IMR-90 (cell line): ENCODE data around the gene BCL11A. TPM values are rescaled to one million over a fixed set of nuclear protein-coding genes. Genes with fewer than 3 reads are reported as not detected.

Experiments used
- ATAC-seq: fragments of 200-7000 bp; cut with Tn5 transposase; 2 replicates; pipeline ENCODE4 v1.9.1; 2020; ENCODE audit warnings: low read depth, mild to moderate bottlenecking, moderate library complexity
- BruUV-seq: library from RNA; stranded (reverse); fragments of 400-500 nt; replicated peaks from 2 replicates; lab custom pipeline; 2021; lab: Mats Ljungman, UMichigan
- CTCF ChIA-PET: fragments of 300-600 bp; formaldehyde crosslinking; extraction: SDS; loops from one replicate; lab custom pipeline; 2021; ENCODE audit warnings: antibody characterized with exemption; lab: Yijun Ruan, JAX
- POLR2A ChIA-PET: fragments of 300-600 bp; sonication (Branson Sonifier 250); formaldehyde crosslinking; loops from one replicate; lab custom pipeline; 2022; ENCODE audit warnings: antibody characterized with exemption; ENCODE audit not compliant: unreplicated experiment; lab: Charles Lee
- DNase-seq: peaks from one replicate; pipeline ENCODE4 v3.0.0; 2013
- H2AFZ ChIP-seq: replicated peaks from 2 replicates; pipeline ENCODE3; 2013; ENCODE audit warnings: low read length, mild to moderate bottlenecking; ENCODE audit not compliant: poor library complexity
- H2AK5ac ChIP-seq: 2 replicates; pipeline ENCODE4 v1.6.1; 2013; ENCODE audit warnings: low read depth, low read length, inconsistent platforms
- H2AK9ac ChIP-seq: replicated peaks from 2 replicates; pipeline ENCODE3; 2013; ENCODE audit warnings: mild to moderate bottlenecking, low read depth, low read length, moderate library complexity; ENCODE audit not compliant: poor library complexity
- H2BK120ac ChIP-seq: 2 replicates; pipeline ENCODE4 v1.6.1; 2013; ENCODE audit warnings: low read depth, low read length, inconsistent platforms
- H2BK15ac ChIP-seq: 3 replicates; pipeline ENCODE4 v1.6.1; 2013; ENCODE audit warnings: low read depth, low read length, inconsistent platforms
- H2BK20ac ChIP-seq: 2 replicates; pipeline ENCODE4 v1.6.1; 2013; ENCODE audit warnings: low read depth, mild to moderate bottlenecking, inconsistent platforms, low read length, moderate library complexity
- H2BK5ac ChIP-seq: 2 replicates; pipeline ENCODE4 v1.6.1; 2013; ENCODE audit warnings: mild to moderate bottlenecking, low read depth, low read length, inconsistent platforms; ENCODE audit not compliant: poor library complexity, severe bottlenecking
- H3K14ac ChIP-seq: replicated peaks from 2 replicates; pipeline ENCODE4 v1.6.1; 2013; ENCODE audit warnings: low read depth, low read length, inconsistent platforms
- H3K18ac ChIP-seq: 2 replicates; pipeline ENCODE4 v1.6.1; 2013; ENCODE audit warnings: low read depth, low read length, control low read depth
- H3K23ac ChIP-seq: 2 replicates; pipeline ENCODE4 v1.6.1; 2013; ENCODE audit warnings: low read depth, low read length, inconsistent platforms
- H3K27ac ChIP-seq: 2 replicates; pipeline ENCODE4 v1.5.1; 2013; ENCODE audit warnings: mild to moderate bottlenecking, control low read depth, low read length; ENCODE audit not compliant: insufficient read depth
- H3K27me3 ChIP-seq: 2 replicates; pipeline ENCODE4 v1.6.1; 2013; ENCODE audit warnings: low read length; ENCODE audit not compliant: control insufficient read depth, insufficient read depth
- H3K36me3 ChIP-seq: 2 replicates; pipeline ENCODE4 v1.6.1; 2013; ENCODE audit warnings: low read length, mixed read lengths; ENCODE audit not compliant: control insufficient read depth, insufficient read depth
- H3K4ac ChIP-seq: 2 replicates; pipeline ENCODE4 v1.6.1; 2013; ENCODE audit warnings: low read depth, low read length, inconsistent platforms
- H3K4me1 ChIP-seq: 2 replicates; pipeline ENCODE4 v1.6.1; 2013; ENCODE audit warnings: low read length, mixed read lengths; ENCODE audit not compliant: control insufficient read depth, insufficient read depth
- H3K4me2 ChIP-seq: 2 replicates; pipeline ENCODE4 v1.6.1; 2013; ENCODE audit warnings: low read depth, mild to moderate bottlenecking, control low read depth, low read length, moderate library complexity
- H3K4me3 ChIP-seq: 2 replicates; pipeline ENCODE4 v1.5.1; 2013; ENCODE audit warnings: low read depth, mild to moderate bottlenecking, control low read depth, low read length, moderate library complexity; ENCODE audit not compliant: insufficient read depth
- H3K56ac ChIP-seq: 2 replicates; pipeline ENCODE4 v1.6.1; 2013; ENCODE audit warnings: low read length, inconsistent platforms; ENCODE audit not compliant: insufficient read depth; ENCODE audit errors: extremely low read depth
- H3K79me1 ChIP-seq, 2 experiments: 2 replicates each; pipeline ENCODE4 v1.6.1; 2013; ENCODE audit warnings: low read length in 2 of 2, inconsistent platforms in 1 of 2, low read depth in 1 of 2
- H3K9ac ChIP-seq: 2 replicates; pipeline ENCODE4 v1.6.1; 2013; ENCODE audit warnings: low read depth, low read length, control low read depth
- H3K9me1 ChIP-seq: 2 replicates; pipeline ENCODE4 v1.6.1; 2013; ENCODE audit warnings: low read length, inconsistent platforms; ENCODE audit not compliant: insufficient read depth
- H3K9me3 ChIP-seq: 2 replicates; pipeline ENCODE4 v1.6.1; 2013; ENCODE audit warnings: low read length; ENCODE audit not compliant: control insufficient read depth, insufficient read depth
- H4K20me1 ChIP-seq: 2 replicates; pipeline ENCODE4 v1.6.1; 2013; ENCODE audit warnings: low read length, inconsistent platforms; ENCODE audit not compliant: insufficient read depth
- H4K5ac ChIP-seq: 2 replicates; pipeline ENCODE4 v1.6.1; 2013; ENCODE audit warnings: mild to moderate bottlenecking, low read depth, low read length, control low read depth
- H4K8ac ChIP-seq, 2 experiments: 2 replicates each; pipeline ENCODE4 v1.6.1; 2013; ENCODE audit warnings: low read depth in 2 of 2, low read length in 2 of 2, control low read depth in 1 of 2, inconsistent platforms in 1 of 2
- H4K91ac ChIP-seq: 2 replicates; pipeline ENCODE4 v1.6.1; 2013; ENCODE audit warnings: low read depth, low read length, inconsistent platforms; ENCODE audit not compliant: insufficient read depth
- CEBPB ChIP-seq: IDR thresholded peaks from 2 replicates; pipeline ENCODE4 v1.6.1; 2012; ENCODE audit warnings: low read depth, low read length, improper control_type of control experiment
- MAZ ChIP-seq: IDR thresholded peaks from 2 replicates; pipeline ENCODE4 v1.6.1; 2012; ENCODE audit warnings: low read depth, mild to moderate bottlenecking, low read length, improper control_type of control experiment, moderate library complexity, borderline replicate concordance
- RFX5 ChIP-seq: IDR thresholded peaks from 2 replicates; pipeline ENCODE4 v1.8.0; 2012; ENCODE audit warnings: low read depth, mild to moderate bottlenecking, low read length, moderate library complexity
- WGBS, 2 experiments: methylation state at CpG; one replicate each; pipeline versions ENCODE4 v1.1.5 to v1.1.7; 2013; ENCODE audit warnings: missing lambda C conversion rate in 2 of 2; ENCODE audit not compliant: insufficient read length in 1 of 2; ENCODE audit errors: extremely low coverage in 2 of 2; 5-methylcytosine and 5-hydroxymethylcytosine counted together
- dilution Hi-C: fragments of 300-500 bp; cut with HindIII; formaldehyde crosslinking; loops from one replicate; pipeline ENCODE4 v1.14.3; 2018; ENCODE audit warnings: low sequenced_read_pairs; ENCODE audit not compliant: unreplicated experiment
- in situ Hi-C: fragments of 300-500 bp; cut with MboI; formaldehyde crosslinking; loops from 3 replicates; pipeline ENCODE4 v1.14.3; 2019; ENCODE audit warnings: low sequenced_read_pairs, inconsistent platforms, mixed read lengths
- intact Hi-C: fragments of 100-400 bp; cut with micrococcal nuclease; formaldehyde crosslinking; loops from 2 replicates; pipeline ENCODE4 v1.10.0; 2022
- polyA plus RNA-seq, 3 experiments: library from polyadenylated mRNA; depleted of rRNA; stranded (reverse); fragments of >200 nt; gene quantifications; 2 replicates each; pipeline ENCODE4 v1.2.3, GENCODE V29; 2012; ENCODE audit warnings: low replicate concordance in 1 of 3
- total RNA-seq: library from RNA; depleted of rRNA; stranded (reverse); fragments of >200 nt; gene quantifications from 2 replicates; pipeline ENCODE4 v1.2.3, GENCODE V29; 2012

BCL11A gene
- total and polyA plus RNA-seq, 2 of the 4 experiments (the other 2 are of a cell fraction), result 1.0 to 1.1 TPM

DNA sequence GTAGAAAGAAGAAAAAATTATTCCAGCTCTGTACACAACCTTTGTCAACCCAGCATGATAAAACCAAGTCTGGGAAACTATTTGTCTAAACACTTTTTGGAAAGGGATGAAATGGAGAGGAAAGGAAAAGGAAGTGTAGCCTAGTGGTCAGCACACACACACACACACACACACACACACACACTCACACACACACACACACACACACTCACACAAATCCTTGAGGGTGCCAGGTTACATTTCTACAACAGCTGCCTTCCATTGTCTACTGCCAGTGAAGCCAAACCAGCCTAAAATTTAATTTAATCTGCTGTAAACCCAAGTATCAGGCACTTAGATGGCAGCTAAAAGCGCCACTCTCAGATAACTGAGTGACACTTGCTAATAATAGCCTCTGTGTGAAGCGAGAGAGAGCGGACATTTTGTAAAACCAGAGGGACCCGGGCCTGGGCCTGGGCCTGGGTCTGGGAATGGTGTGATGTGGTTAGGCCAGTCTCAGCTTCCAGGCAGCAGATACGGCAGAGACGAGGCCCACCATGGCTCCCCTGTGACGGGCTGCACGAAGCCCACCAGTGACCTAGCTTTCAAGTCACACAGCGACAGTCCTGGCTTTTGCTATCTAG is 32.4 kb downstream of the BCL11A start:
- no peak for TF ChIP-seq MAZ
- TF ChIP-seq CEBPB, result no peak
- TF ChIP-seq RFX5, result no peak
- no peak overlapping the region for H3K27ac ChIP-seq

More for the DNA sequence above, 32.4 kb downstream of the BCL11A start:
- WGBS, 2 experiments, result 94% methylated on average over 3 of the region's 9 CpGs; no CpG with 5 or more reads in 1 of the 2 experiments
- in situ Hi-C loops (no loop called here), dilution Hi-C loops (no loop called here), intact Hi-C loops (no loop called here)
- Histone ChIP-seq H3K23ac (no peak overlapping the region), H3K9me1 (peaks cover 8% of the 10 kb centered on the region), H3K36me3 (no peaks in the 10 kb centered on the region), H3K9ac (no peak overlapping the region), H2BK120ac (no peak overlapping the region), H3K14ac (no peak overlapping the region), H3K4ac (no peak overlapping the region; the same call in 1 of the 2 replicates), H3K4me3 (no peak overlapping the region), H3K56ac (no peak overlapping the region), H4K20me1 (no peaks in the 10 kb centered on the region), H4K5ac (no peak overlapping the region), H2BK20ac (no peak overlapping the region), H3K79me1 (no peaks in the 10 kb centered on the region), H3K9me3 (no peaks in the 10 kb centered on the region), H3K4me1 (peaks cover 7% of the 10 kb centered on the region), H2AFZ (no peak overlapping the region), H3K27me3 (no peaks in the 10 kb centered on the region; the same call in 1 of the 2 replicates), H2AK9ac (no peak overlapping the region), H3K4me2 (no peak overlapping the region), H2BK15ac (no peak overlapping the region), H4K8ac (no peak overlapping the region), H4K91ac (no peak overlapping the region), H3K18ac (no peak overlapping the region), H2AK5ac (no peak overlapping the region), H2BK5ac (peak overlapping the region; percentile 31)
- BruUV-seq, result no TSS peak
- ChIA-PET POLR2A (interaction anchor here (0.6 kb wide), 1 partner anchor 18 kb away, joined by 3 read pairs; no protein-coding TSS in a partner anchor), CTCF (interaction anchor here (0.6 kb wide), 1 partner anchor 165 kb away, joined by 3 read pairs; no protein-coding TSS in a partner anchor)
- ATAC-seq (no peak), DNase-seq (no peak)
